ENCODE data around the gene SPRR5. TPM values are rescaled to one million over a fixed set of nuclear protein-coding genes. Genes with fewer than 3 reads are reported as not detected.
A peak's percentile ranks its signal among the peaks of the same experiment; 100 is the strongest.

The SPRR5 gene
- polyA plus RNA-seq, 1 experiment = not detected

GRCh38 chr1:152926091-152926490 lies 20.9 kb upstream of the SPRR5 start:
- ChIA-PET CTCF (interaction anchor here (1.3 kb wide), 1 partner anchor 56 kb away, joined by 15 read pairs; no protein-coding TSS in a partner anchor), POLR2A (no interaction called here)
- no peak for DNase-seq (ENCODE audit: low read depth, low spot score)
- no peak overlapping the region for H3K27ac ChIP-seq (ENCODE audit: low read depth, low read length)
- no peaks in the 10 kb centered on the region for H3K9me3 ChIP-seq (ENCODE audit: control insufficient read depth, insufficient read depth, low read length)
- no peaks in the 10 kb centered on the region for H3K27me3 ChIP-seq (ENCODE audit: control insufficient read depth, insufficient read depth, low read length)
- peak; percentile 33 for TF ChIP-seq CTCF (IDR thresholded peaks at IDR 0.05; ENCODE audit: low read depth, low read length)
- H3K4me3 ChIP-seq (ENCODE audit: low read depth, low read length) = no peak overlapping the region

GRCh38 chr1:152928671-152929070 lies 18.3 kb upstream of the SPRR5 start:
- Histone ChIP-seq H3K27ac (ENCODE audit: low read depth, low read length) (no peak overlapping the region), H3K4me3 (ENCODE audit: low read depth, low read length) (no peak overlapping the region), H3K9me3 (ENCODE audit: control insufficient read depth, insufficient read depth, low read length) (no peaks in the 10 kb centered on the region), H3K27me3 (ENCODE audit: control insufficient read depth, insufficient read depth, low read length) (no peaks in the 10 kb centered on the region)
- ChIA-PET POLR2A (no interaction called here), CTCF (no interaction called here)
- no peak for TF ChIP-seq CTCF (IDR thresholded peaks at IDR 0.05; ENCODE audit: low read depth, low read length)
- no peak for DNase-seq (ENCODE audit: low read depth, low spot score)

GRCh38 chr1:152932170-152932811 lies 14.7 kb upstream of the SPRR5 start:
- ChIA-PET CTCF (no interaction called here), POLR2A (no interaction called here)
- Histone ChIP-seq H3K4me3 (ENCODE audit: low read depth, low read length) (no peak overlapping the region), H3K9me3 (ENCODE audit: control insufficient read depth, insufficient read depth, low read length) (no peaks in the 10 kb centered on the region; the same call in 1 of the 2 replicates), H3K27ac (ENCODE audit: low read depth, low read length) (no peak overlapping the region), H3K27me3 (ENCODE audit: control insufficient read depth, insufficient read depth, low read length) (no peaks in the 10 kb centered on the region)
- TF ChIP-seq CTCF (IDR thresholded peaks at IDR 0.05; ENCODE audit: low read depth, low read length) = no peak
- no peak for DNase-seq (ENCODE audit: low read depth, low spot score)

- Histone ChIP-seq H3K27ac (ENCODE audit: low read depth, low read length) (no peak overlapping the region), H3K9me3 (ENCODE audit: control insufficient read depth, insufficient read depth, low read length) (no peaks in the 10 kb centered on the region; the same call in 1 of the 2 replicates), H3K4me3 (ENCODE audit: low read depth, low read length) (no peak overlapping the region), H3K27me3 (ENCODE audit: control insufficient read depth, insufficient read depth, low read length) (no peaks in the 10 kb centered on the region)
- no peak for TF ChIP-seq CTCF (IDR thresholded peaks at IDR 0.05; ENCODE audit: low read depth, low read length)
- no peak for DNase-seq (ENCODE audit: low read depth, low spot score)
- POLR2A ChIA-PET = no interaction called here
- CTCF ChIA-PET = no interaction called here
Observed at GRCh38 chr1:152933196-152933595, 13.8 kb upstream of the SPRR5 start.

- no peak overlapping the region for H3K4me3 ChIP-seq (ENCODE audit: low read depth, low read length)
- no peaks in the 10 kb centered on the region for H3K27me3 ChIP-seq (ENCODE audit: control insufficient read depth, insufficient read depth, low read length)
- TF ChIP-seq CTCF (IDR thresholded peaks at IDR 0.05; ENCODE audit: low read depth, low read length) = no peak
- H3K9me3 ChIP-seq (ENCODE audit: control insufficient read depth, insufficient read depth, low read length) = peaks cover 3% of the 10 kb centered on the region; the same call in 1 of the 2 replicates
- no peak for DNase-seq (ENCODE audit: low read depth, low spot score)
- ChIA-PET CTCF (no interaction called here), POLR2A (no interaction called here)
- H3K27ac ChIP-seq (ENCODE audit: low read depth, low read length) = no peak overlapping the region
Observed at GRCh38 chr1:152940614-152941013, 6.4 kb upstream of the SPRR5 start.

Data from AG04450 (cell line).